ENCODE measurements around the gene LRP1B.

LRP1B gene

DNA sequence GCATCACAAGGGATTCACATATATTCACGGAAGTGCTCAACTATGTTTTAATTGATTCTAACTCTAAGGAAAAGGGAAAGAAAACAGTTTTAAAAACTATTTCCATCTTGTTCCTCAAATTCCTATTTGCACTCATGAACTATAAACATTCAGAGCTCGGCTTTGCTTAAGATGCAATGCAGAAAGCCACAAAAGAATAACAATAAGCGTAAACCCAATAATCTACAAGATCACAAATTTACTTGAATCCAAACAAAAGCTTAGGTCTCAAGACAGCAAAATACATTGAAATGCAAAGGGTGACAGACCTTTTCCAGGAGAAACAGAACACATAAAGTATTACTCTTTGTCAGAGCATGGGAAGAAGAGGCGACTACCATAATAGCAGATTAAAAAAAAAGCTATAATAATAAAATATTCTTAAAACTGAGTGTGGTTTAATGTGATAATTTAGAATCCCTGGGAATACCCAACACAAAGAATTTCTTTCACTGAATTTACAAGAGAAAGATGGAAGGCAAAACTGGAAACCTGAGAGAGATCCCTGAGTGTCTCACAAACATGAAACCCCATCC lies 1094.9 kb downstream of the LRP1B start:
- no peak for DNase-seq
- Histone ChIP-seq H3K36me3 (no peaks in the 10 kb centered on the region), H3K9me3 (no peaks in the 10 kb centered on the region), H3K27me3 (no peaks in the 10 kb centered on the region), H3K4me3 (ENCODE audit: low read depth, low read length) (no peak overlapping the region), H3K4me1 (no peaks in the 10 kb centered on the region)
- TF ChIP-seq, protein P1, sequence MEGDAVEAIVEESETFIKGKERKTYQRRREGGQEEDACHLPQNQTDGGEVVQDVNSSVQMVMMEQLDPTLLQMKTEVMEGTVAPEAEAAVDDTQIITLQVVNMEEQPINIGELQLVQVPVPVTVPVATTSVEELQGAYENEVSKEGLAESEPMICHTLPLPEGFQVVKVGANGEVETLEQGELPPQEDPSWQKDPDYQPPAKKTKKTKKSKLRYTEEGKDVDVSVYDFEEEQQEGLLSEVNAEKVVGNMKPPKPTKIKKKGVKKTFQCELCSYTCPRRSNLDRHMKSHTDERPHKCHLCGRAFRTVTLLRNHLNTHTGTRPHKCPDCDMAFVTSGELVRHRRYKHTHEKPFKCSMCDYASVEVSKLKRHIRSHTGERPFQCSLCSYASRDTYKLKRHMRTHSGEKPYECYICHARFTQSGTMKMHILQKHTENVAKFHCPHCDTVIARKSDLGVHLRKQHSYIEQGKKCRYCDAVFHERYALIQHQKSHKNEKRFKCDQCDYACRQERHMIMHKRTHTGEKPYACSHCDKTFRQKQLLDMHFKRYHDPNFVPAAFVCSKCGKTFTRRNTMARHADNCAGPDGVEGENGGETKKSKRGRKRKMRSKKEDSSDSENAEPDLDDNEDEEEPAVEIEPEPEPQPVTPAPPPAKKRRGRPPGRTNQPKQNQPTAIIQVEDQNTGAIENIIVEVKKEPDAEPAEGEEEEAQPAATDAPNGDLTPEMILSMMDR (IDR thresholded peaks at IDR 0.05; ENCODE audit: low read depth, low read length): no peak

- H3K4me1 ChIP-seq: no peaks in the 10 kb centered on the region
- no peaks in the 10 kb centered on the region for H3K27me3 ChIP-seq
- TF ChIP-seq, protein P1 (IDR thresholded peaks at IDR 0.05; ENCODE audit: low read depth, low read length): no peak
- H3K9me3 ChIP-seq: no peaks in the 10 kb centered on the region
- H3K4me3 ChIP-seq (ENCODE audit: low read depth, low read length): no peak overlapping the region
- no peak for DNase-seq
- no peaks in the 10 kb centered on the region for H3K36me3 ChIP-seq
Observed at GRCh38 chr2:141029428-141030078, 1101.3 kb downstream of the LRP1B start.

DNA sequence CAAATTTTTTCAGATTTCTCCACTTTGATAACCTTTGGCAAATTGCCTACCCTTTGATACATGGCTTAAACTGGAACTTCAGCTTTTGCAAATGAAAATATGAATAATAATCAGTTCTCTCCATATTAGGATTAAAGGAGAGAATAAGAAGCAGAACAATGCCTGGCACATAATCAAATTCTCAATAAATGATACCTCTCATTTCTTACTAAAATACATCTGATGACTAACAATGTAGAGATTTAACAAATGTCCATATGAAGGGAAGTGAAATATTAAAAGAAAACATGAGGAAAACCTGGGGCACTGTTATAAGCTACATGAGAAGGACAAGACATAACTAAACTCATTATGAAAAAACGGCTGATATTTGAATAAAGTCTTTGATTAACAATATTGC lies 1103.6 kb downstream of the LRP1B start:
- H3K4me3 ChIP-seq (ENCODE audit: low read depth, low read length): no peak overlapping the region
- peaks cover 3% of the 10 kb centered on the region; the same call in 1 of the 2 replicates for H3K4me1 ChIP-seq
- H3K9me3 ChIP-seq: no peaks in the 10 kb centered on the region
- TF ChIP-seq, protein P1 (IDR thresholded peaks at IDR 0.05; ENCODE audit: low read depth, low read length): no peak
- H3K27me3 ChIP-seq: no peaks in the 10 kb centered on the region
- no peaks in the 10 kb centered on the region for H3K36me3 ChIP-seq
- DNase-seq: no peak

DNA sequence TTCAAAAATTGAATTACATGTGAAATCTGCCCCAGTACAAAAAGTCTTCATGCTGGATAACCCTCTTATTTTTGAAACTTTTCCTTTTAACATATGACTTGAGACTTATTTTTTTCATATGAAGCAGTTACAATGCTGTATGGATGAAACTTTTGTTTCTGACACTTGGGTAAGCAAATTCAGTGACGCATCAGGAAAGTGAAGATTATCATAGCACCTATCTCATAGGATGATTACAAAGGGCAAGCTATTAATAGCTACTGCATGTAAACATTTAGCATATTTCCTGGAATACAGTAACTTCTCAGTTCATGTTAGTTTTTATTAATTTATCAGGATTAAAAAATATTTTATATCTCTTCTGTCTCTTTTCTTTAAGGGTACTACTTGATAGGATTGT lies 1109.2 kb downstream of the LRP1B start:
- H3K4me1 ChIP-seq: peaks cover 3% of the 10 kb centered on the region; the same call in 1 of the 2 replicates
- TF ChIP-seq, protein P1 (IDR thresholded peaks at IDR 0.05; ENCODE audit: low read depth, low read length): no peak
- H3K27me3 ChIP-seq: no peaks in the 10 kb centered on the region
- no peaks in the 10 kb centered on the region for H3K36me3 ChIP-seq
- no peak for DNase-seq
- no peaks in the 10 kb centered on the region for H3K9me3 ChIP-seq
- no peak overlapping the region for H3K4me3 ChIP-seq (ENCODE audit: low read depth, low read length)

DNA sequence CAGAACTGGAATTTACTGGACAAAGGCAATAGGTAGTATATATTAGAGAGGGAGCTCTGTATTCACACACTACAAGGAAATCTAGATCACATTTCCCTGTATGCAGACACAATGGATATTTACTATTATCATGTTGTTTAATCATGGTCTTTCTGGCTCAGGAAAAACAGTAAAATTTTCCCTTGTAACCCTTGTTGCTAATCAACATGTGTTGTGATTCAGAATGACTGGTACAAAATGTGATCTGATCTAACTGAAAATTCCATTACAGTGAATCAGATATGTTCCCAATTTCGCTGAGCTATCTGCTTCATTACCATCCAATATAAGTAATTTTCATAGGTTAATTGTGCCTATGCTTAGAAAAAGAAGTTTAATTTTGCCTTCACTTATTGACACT lies 1109.7 kb downstream of the LRP1B start:
- Histone ChIP-seq H3K4me1 (peaks cover 3% of the 10 kb centered on the region; the same call in 1 of the 2 replicates), H3K27me3 (no peaks in the 10 kb centered on the region), H3K9me3 (no peaks in the 10 kb centered on the region), H3K36me3 (no peaks in the 10 kb centered on the region), H3K4me3 (ENCODE audit: low read depth, low read length) (no peak overlapping the region)
- TF ChIP-seq, protein P1 (IDR thresholded peaks at IDR 0.05; ENCODE audit: low read depth, low read length): no peak
- no peak for DNase-seq

DNA sequence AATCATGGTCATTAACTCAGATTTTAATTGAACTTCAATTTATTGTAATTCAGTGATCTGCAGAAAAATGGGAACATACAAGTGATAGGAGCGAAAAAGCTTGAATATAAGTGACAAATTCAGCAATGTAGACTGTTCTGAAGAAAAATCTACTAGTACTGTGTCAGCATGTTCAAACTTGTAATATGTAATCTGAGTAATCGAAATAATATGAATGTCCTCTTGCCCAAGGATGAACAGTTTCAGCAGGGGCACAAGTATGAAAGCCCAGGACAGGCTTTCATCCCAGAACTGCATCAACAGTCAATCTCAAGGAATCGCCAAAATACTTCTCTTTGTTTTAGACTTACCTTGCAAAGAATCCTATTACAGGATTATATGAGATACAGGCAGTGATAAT lies 1110.5 kb downstream of the LRP1B start:
- no peak for DNase-seq
- H3K4me3 ChIP-seq (ENCODE audit: low read depth, low read length): no peak overlapping the region
- TF ChIP-seq, protein P1 (IDR thresholded peaks at IDR 0.05; ENCODE audit: low read depth, low read length): no peak
- H3K9me3 ChIP-seq: no peaks in the 10 kb centered on the region
- no peaks in the 10 kb centered on the region for H3K27me3 ChIP-seq
- peaks cover 3% of the 10 kb centered on the region; the same call in 1 of the 2 replicates for H3K4me1 ChIP-seq
- no peaks in the 10 kb centered on the region for H3K36me3 ChIP-seq
